PFSK-1 (cell line): ENCODE data around the gene PTPRA.

Experiments used
- FOXP2 ChIP-seq: optimal IDR thresholded peaks from 2 replicates; pipeline ENCODE3; 2011; ENCODE audit warnings: borderline replicate concordance, control low read depth, inconsistent platforms; ENCODE audit not compliant: insufficient read depth; ENCODE audit errors: extremely low read length, extremely low read depth
- POLR2AphosphoS5 ChIP-seq: IDR thresholded peaks from 2 replicates; pipeline ENCODE4 v1.6.1; 2012; ENCODE audit warnings: low read depth, mild to moderate bottlenecking, control low read depth, low read length, moderate library complexity
- SIN3A ChIP-seq: IDR thresholded peaks from 2 replicates; pipeline ENCODE4 v1.6.1; 2012; ENCODE audit warnings: mild to moderate bottlenecking, low read length, moderate library complexity, borderline replicate concordance; ENCODE audit not compliant: insufficient read depth
- TAF1 ChIP-seq: IDR thresholded peaks from 2 replicates; pipeline ENCODE4 v1.6.1; 2012; ENCODE audit warnings: low read length, control low read depth, borderline replicate concordance; ENCODE audit not compliant: insufficient read depth
- TF ChIP-seq, protein P1 (sequence below), 2 experiments: IDR thresholded peaks; 2 replicates each; pipeline versions ENCODE4 v1.6.1 to v1.8.0; 2011 to 2012; ENCODE audit warnings: low read depth in 2 of 2, low read length in 2 of 2, control low read depth in 1 of 2, inconsistent platforms in 1 of 2, mild to moderate bottlenecking in 1 of 2, moderate library complexity in 1 of 2; ENCODE audit not compliant: insufficient read depth in 1 of 2

DNA sequence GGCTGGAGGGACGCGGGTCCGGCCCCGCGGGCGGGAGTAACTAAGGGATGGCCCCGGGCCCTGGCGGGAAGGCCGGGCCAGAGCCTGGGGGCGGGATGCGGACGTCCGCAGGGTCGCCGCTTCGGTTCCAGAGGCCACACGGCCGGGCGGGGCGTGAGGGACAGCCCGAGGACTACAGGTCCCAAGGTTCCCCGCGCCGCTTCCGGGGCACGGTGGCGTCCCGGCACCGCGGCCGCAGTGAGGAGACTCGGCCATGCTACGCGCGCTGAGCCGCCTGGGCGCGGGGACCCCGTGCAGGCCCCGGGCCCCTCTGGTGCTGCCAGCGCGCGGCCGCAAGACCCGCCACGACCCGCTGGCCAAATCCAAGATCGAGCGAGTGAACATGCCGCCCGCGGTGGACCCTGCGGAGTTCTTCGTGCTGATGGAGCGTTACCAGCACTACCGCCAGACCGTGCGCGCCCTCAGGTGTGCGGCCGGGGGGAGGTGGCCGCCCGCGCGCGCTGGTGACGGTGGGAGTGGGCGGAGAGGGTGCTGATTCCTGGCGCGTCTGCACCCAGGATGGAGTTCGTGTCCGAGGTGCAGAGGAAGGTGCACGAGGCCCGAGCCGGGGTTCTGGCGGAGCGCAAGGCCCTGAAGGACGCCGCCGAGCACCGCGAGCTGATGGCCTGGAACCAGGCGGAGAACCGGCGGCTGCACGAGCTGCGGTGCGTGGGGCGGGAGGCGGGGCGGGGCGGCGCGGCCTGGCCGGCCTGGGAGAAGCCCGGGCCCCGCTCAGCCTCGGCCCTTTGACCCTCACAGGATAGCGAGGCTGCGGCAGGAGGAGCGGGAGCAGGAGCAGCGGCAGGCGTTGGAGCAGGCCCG is 172.8 kb downstream of the PTPRA start, which contains the start of gene MRPS26:
- TF ChIP-seq POLR2AphosphoS5 (peak; percentile 72), TAF1 (peak; percentile 70; the same call in 1 of the 2 replicates), SIN3A (peak; percentile 48; the same call in 1 of the 2 replicates), FOXP2 (peak; percentile 89)
- TF ChIP-seq, protein P1, sequence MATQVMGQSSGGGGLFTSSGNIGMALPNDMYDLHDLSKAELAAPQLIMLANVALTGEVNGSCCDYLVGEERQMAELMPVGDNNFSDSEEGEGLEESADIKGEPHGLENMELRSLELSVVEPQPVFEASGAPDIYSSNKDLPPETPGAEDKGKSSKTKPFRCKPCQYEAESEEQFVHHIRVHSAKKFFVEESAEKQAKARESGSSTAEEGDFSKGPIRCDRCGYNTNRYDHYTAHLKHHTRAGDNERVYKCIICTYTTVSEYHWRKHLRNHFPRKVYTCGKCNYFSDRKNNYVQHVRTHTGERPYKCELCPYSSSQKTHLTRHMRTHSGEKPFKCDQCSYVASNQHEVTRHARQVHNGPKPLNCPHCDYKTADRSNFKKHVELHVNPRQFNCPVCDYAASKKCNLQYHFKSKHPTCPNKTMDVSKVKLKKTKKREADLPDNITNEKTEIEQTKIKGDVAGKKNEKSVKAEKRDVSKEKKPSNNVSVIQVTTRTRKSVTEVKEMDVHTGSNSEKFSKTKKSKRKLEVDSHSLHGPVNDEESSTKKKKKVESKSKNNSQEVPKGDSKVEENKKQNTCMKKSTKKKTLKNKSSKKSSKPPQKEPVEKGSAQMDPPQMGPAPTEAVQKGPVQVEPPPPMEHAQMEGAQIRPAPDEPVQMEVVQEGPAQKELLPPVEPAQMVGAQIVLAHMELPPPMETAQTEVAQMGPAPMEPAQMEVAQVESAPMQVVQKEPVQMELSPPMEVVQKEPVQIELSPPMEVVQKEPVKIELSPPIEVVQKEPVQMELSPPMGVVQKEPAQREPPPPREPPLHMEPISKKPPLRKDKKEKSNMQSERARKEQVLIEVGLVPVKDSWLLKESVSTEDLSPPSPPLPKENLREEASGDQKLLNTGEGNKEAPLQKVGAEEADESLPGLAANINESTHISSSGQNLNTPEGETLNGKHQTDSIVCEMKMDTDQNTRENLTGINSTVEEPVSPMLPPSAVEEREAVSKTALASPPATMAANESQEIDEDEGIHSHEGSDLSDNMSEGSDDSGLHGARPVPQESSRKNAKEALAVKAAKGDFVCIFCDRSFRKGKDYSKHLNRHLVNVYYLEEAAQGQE (IDR thresholded peaks at IDR 0.05; ENCODE audit: insufficient read depth in 1 of 2, low read depth in 2 of 2, low read length in 2 of 2), result 0 out of 4 replicates have a peak, but pooled peaks of 1 of the 2 experiments have one; percentile 7
